T47D (cell line): ENCODE data around the gene SP110.
"Not testable (repeated sequence)": the region's sequence is repeated elsewhere in the genome, so short reads cannot be mapped to it uniquely, and the experiment has no call there.

Experiments
- DNase-seq, 2 experiments: peaks; one replicate each; pipeline versions ENCODE4 v3.0.0 to v3.0.0-alpha.2; 2011 to 2012; ENCODE audit warnings: low read depth in 1 of 2, low spot score in 1 of 2
- JUND ChIP-seq: IDR thresholded peaks from 2 replicates; pipeline ENCODE4 v1.6.1; 2012; ENCODE audit warnings: low read depth
- in situ Hi-C: cut with HindIII; loops from 2 replicates; pipeline ENCODE4 v1.10.0; 2016; ENCODE audit warnings: low sequenced_read_pairs, low pct_unique_long_range_greater_than_20kb

The SP110 gene

DNA sequence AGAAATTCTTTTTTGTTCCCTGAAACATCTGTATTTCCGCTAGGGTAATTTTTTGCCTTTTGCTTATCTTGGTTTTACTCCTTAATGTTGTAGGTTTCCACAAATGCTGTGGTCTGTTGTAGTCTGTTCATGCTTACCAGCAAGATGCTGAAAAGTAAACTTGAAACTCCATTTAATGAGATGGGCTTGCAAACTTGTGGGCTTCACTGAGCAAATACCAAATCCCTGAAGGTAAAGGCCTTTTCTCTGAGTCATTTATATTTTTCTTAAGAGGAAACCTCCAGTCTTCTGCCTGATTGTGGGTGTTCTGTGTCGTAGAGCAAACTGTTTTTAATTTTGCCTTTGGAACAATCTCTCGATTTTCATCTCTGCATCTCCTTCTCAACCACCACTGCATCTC lies 15.1 kb upstream of the SP110 start:
- in situ Hi-C loops, result no loop called here
- no peak for TF ChIP-seq JUND
- DNase-seq, result no peak

- in situ Hi-C loops, result no loop called here
- no peak for TF ChIP-seq JUND
- no peak for DNase-seq
Measured at GRCh38 chr2:230234122-230234722, 14.4 kb upstream of the SP110 start.

GRCh38 chr2:230231251-230231650 lies 11.5 kb upstream of the SP110 start:
- no peak for DNase-seq
- TF ChIP-seq JUND, result no peak
- in situ Hi-C loops, result no loop called here

GRCh38 chr2:230230496-230231200 lies 10.9 kb upstream of the SP110 start:
- DNase-seq, result no peak
- in situ Hi-C loops, result no loop called here
- no peak for TF ChIP-seq JUND

- DNase-seq, result no peak
- no peak for TF ChIP-seq JUND
- in situ Hi-C loops, result no loop called here
Measured at GRCh38 chr2:230230087-230230486, 10.3 kb upstream of the SP110 start.

DNA sequence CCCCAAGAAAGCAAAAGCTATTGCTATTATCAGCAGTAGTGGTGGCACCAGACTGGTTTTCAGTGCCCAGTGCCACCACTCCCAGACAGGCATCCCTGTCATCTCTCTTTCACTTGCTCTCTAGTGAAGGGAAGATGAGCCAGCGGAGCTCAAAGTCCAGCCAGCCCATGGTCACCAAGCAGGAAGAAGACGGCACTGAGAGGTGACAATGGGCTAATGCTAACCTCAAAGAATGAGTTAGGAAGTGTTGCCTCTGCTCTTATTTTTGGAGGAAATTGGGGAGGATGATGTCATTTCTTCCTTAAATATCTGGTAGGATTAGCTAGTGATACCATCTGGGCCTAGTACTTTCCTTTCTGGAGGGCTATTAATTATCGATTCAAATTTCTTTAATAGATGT lies 7.4 kb upstream of the SP110 start:
- no peak for TF ChIP-seq JUND

GRCh38 chr2:230226051-230226551 lies 6.3 kb upstream of the SP110 start:
- no peak for DNase-seq
- in situ Hi-C loops, result no loop called here
- TF ChIP-seq JUND, result no peak

More for the DNA sequence above, 7.4 kb upstream of the SP110 start:
- in situ Hi-C loops, result no loop called here
- DNase-seq, result no peak

- no peak for DNase-seq
- in situ Hi-C loops, result no loop called here
- TF ChIP-seq JUND, result no peak
Measured at GRCh38 chr2:230225486-230225885, 5.7 kb upstream of the SP110 start, which contains the start of gene SP140. Gene SP140 (plus strand): TSS chr2:230225736. CDS start chr2:230225845, 109 bp downstream.

- no peak for DNase-seq
- no peak for TF ChIP-seq JUND
- in situ Hi-C loops, result no loop called here
Measured at GRCh38 chr2:230224458-230224857, 4.7 kb upstream of the SP110 start.

- peak in 1 of 2 experiments; percentile 72 for DNase-seq
- in situ Hi-C loops, result not testable (repeated sequence)
Measured at GRCh38 chr2:230222829-230223228, 3.0 kb upstream of the SP110 start.

DNA sequence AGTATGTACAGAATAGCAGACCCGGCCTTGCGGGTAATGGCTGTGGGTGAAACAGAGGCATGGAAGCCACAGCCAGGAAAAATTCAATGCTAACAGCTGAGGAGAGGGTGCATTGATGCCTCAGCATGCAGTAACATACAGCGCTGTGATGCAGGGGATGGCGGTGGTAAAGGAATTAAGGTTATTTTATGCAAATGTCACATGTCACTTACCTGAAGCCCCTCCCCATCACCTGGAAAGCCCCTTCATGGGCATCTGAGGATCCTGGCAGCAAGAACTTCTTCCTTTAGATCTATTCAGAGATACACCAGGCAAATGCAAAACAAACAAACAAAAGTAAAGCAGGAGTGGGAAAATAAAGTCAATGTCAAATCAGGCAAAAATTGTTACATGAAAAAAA lies 1.7 kb upstream of the SP110 start:
- in situ Hi-C loops, result no loop called here
- no peak for DNase-seq
- no peak for TF ChIP-seq JUND

DNA sequence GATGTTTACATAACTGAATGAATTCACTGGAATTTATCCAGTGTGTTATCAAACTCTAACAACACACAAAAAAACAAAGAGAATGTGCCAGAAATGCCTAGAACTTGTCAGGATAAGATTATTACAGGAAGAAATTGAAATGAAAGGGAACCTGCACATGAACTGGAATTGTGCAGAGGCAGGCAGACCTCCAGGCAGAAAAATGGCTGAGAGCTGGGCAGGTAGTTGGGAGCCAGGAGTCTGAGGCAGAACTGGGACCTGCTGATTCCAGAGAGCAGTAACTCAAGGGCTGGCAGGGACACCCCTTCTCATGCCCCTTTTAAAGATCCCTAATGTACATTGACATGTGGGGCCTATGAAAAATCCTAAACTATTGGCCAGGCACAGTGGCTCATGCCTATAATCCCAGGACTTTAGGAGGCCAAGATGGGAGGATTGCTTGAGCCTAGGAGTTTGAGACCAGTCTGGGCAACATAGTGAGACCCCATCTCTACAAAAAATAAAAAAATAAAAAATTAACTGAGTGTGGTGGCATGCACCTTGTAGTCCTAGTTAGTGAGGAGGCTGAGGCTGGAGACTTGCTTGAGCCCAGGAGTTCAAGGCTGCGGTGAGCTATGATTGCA lies 674 bp upstream of the SP110 start:
- in situ Hi-C loops, result no loop called here
- TF ChIP-seq JUND, result no peak
- no peak for DNase-seq

DNA sequence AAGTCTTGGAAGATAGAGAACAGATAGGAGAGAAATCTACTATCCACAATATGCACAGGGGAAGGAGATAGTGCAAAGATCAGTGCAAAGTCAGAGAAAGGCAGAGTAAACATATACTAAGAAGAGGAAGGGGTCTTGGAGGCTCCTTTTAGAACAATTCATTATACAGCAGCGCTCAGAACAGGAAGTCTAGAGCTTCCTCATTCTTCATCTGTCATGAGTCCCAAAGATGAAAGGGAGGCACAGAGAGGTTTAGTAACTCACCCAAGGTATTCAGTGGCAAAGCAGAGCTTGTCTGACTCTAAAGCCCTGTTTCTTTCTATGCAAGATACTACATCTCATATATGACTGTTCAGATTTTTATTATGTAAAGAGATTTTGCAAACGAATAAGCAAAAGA lies 1.4 kb downstream of the SP110 start:
- no peak for TF ChIP-seq JUND
- DNase-seq, result no peak
- in situ Hi-C loops, result no loop called here
